Right renal cortex interstitium (tissue), 3 donors: Measurements from ENCODE around the gene CREBL2. TPM values are rescaled to one million over a fixed set of nuclear protein-coding genes. Genes with fewer than 3 reads are reported as not detected.
"Not testable (repeated sequence)": the region's sequence is repeated elsewhere in the genome, so short reads cannot be mapped to it uniquely, and the experiment has no call there.

Source experiments
- DNase-seq, 3 donors: peaks; one replicate each; pipeline ENCODE4 v3.0.0-alpha.2; 2013; ENCODE audit warnings: low read depth in 3 of 3, low spot score in 2 of 3
- polyA plus RNA-seq, 3 donors: library from polyadenylated mRNA; unstranded; fragments of 120-200 nt; gene quantifications; one replicate each; pipeline ENCODE4 v1.2.1, GENCODE V29; 2013; ENCODE audit not compliant: insufficient read length in 3 of 3

Gene CREBL2, protein sequence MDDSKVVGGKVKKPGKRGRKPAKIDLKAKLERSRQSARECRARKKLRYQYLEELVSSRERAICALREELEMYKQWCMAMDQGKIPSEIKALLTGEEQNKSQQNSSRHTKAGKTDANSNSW
- 10 to 100 TPM; 35.9 to 39.1 (median 37.0) TPM for polyA plus RNA-seq

DNA sequence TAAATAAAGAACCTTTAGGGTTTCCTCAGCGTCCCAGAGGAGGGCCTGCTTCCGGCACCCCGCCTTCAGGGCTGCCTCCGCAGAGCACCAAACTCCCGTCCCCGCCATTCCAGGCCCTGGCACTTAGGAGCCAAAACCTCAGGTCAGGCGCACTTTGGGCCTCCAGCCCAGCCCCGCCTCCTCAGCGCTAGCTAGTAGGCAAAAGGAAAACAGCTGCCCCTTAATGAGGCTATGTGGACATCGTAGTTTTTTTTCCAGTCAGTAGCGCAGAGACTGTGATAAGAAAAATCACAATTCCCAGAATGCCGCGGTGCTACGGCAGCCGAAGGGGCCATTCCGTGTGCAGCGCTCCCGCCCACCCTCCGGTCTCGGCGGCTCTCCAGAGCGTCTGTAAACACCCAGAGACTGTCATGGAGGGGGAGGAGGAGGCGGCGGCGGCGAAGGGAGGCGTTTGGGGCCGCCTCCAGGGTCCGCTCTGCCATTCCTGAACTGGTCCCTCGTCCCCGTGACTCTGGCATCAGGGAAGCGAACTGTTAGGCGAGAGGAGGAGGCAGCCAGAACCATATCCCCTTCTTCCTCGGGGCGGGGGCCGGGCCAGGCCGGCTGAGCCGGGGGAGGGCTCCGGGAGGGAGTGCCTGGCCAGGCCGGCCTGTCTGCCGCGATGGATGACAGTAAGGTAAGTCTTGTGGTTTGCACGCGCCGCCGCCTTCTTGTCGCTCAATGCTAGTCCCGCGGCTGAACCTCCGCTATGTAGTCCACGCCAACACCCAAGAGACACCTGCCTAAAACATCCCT, at the start of gene CREBL2:
Gene CREBL2, plus strand, starts transcription at position 365 of the 795 bp plus-strand sequence. Its CDS starts 297 bp downstream, at position 662.
- DNase-seq: peak; percentile 83 to 92 (median 88)

DNA sequence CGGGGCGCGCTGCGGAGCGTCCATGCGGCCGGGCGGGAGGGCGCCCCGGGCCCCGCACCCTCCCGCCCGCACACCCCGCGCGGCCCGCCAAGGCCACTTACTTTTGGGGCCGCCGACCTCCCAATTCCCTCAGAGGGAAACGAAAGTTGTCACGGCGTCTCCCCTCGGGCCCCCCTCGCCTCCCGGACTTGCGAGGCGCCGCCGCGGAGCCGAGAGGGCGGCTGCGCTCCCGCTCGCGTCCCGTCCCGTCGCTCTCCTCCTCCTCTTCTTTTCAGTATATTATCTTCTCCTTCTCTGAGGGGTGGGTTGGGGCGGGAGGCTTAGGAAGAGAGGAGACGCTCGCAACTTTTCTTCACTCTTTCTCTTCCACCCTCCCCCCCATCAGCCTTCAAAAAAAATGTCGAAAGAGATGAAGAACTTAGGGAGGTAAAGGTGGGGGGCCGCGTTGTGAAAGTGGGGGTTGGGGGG, 49.6 kb upstream of the CREBL2 start:
- DNase-seq: peak in 1 of 3 donors; percentile 30

DNA sequence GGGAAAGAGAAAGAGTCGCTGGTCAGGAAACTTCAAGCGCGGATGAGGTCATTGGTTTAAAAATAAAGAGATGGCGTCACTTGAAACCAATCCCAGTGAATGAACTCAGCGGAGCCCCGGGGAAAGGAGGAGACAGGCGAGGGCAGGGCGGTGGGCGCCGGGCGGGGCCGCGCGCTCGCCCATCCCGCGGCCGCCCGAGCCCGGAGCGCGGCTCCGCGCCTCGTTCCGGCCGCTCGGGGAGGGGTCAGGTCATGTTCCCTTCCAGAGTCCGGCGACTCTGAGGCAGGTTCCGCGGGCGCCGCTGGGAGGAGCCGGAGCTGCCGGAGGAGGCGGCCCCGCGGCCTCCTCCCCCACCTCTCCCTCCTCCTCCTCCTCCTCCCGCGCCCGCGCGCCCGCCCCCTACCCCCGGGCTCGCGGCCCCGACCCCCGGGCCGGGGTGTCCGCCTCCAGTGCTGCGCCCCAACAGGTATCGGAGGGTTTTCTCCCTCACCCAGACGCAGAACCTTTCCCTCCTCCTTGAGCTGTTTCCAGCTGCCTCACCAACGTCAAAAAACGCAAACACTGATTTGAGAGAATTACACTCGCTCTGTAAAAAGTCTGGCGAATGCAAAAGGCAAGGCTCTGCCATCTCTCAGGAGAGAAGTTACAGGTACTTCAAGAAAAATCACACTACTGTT, 49.0 kb upstream of the CREBL2 start, which contains the start of gene DUSP16:
Gene DUSP16, minus strand, starts transcription at position 279 of the 677 bp plus-strand sequence. CDS start 41,765 bp downstream, outside the sequence.
- peak; percentile 80 to 95 (median 88) for DNase-seq

DNA sequence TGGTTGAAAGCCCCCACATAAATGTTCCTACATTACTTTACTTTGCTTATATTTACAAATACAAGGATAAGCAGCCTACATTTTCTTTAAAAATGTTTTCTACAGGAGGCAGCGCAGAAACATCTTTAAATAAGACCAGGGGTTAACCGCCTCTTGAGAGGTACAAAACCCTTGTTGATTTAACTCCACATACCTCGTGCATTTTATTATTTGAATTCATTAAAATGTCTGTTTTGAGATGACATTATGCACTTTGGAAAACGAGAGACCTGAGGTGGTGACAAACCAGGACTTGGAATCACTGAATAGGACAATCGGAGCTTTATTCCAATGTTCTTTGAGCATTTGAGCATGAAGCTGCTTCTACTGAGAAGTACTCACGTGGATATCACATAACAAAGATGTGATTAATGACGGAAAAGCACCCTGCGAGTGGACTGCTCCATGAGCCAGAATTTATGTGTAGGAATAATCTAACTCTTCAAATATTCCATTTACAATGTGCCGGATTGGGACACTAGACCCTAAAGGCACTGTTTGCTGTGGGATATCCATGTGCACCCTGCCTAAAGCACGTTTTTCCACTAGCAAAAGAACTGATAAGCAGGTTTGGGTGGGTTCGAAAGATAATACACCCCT, 48.3 kb upstream of the CREBL2 start:
- DNase-seq: peak in 1 of 3 donors; percentile 29

DNA sequence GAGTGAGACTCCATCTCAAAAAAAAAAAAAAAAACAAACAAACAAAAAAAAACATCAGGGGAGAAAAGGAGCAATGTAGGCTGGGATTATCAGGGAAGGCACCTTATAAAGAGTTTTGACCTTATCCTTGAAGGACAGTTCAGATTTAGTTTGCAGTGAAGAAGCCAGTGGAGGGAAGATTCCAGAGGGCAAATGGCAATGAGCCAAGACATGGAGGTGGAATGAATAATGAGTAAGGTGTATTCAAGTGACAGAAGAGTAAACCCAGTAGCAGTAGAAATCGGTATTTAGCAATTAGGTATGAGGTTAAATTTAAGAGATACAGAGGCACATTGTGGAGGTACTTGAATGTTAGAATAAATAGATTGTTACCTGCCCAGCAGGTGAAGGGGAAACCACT, 46.8 kb upstream of the CREBL2 start:
- DNase-seq: no peak

DNA sequence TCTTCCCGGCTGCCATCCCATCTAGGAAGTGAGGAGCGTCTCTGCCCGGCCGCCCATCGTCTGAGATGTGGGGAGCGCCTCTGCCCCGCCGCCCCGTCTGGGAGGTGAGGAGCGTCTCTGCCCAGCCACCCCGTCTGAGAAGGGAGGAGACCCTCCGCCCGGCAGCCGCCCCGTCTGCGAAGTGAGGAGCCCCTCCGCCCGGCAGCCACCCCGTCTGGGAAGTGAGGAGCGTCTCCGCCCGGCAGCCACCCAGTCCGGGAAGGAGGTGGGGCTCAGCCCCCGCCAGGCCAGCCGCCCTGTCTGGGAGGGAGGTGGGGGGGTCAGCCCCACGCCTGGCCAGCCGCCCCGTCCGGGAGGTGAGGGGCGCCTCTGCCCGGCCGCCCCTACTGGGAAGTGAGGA, 45.7 kb upstream of the CREBL2 start:
- DNase-seq: not testable (repeated sequence)

DNA sequence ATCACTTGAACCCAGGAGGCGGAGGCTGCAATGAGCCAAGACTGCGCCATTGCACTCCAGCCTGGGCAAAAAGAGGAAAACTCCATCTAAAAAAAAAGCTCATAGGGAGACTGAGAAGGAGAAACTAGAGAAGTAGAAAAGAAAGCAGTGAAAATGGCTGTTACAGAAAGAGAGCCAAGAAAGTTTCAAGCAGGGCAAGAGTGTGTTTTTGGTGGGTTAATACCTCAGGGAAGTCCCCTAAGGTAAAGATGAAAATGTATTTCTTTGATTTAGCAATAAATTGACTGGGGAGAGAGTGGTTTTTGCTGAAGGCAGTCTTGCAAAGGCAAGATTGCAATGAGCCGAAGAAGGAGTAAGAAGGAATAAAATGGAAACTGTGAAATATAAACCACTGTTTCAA, 39.0 kb upstream of the CREBL2 start:
- DNase-seq: no peak

DNA sequence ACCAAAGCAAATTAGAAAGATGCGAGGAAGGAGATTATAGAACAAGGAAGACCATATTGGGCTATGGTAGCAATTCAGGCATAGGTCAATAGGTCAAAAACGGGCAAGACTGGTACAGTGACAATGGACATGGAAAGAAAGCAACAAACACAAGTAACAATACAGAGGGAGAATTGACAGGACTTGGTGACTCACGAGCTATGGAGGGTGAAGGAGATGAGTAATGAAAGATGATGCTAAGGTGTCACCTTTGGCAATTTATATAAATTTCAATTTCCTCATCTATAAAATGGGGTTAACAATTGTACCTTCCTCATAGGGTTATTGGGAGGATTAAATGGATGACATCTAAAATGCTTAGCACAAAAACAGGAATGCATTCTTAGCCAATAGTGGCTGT, 33.9 kb upstream of the CREBL2 start:
- no peak for DNase-seq

DNA sequence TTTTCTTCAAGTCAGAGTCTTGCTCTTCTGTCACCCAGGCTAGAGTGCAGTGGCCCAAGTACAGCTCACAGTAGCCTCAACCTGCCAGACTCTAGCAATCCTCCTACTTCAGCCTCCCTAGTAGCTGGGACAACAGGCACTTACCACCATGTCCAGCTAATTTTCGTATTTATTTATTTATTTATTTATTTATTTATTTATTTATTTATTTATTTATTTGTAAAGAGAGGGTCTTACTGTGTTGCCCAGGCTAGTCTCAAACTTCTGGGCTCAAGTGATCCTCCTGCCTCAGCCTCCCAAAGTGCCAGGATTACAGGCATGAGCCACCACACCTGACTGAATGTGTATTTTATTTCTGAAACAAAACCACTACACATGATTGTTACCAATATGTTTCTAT, 31.0 kb upstream of the CREBL2 start:
- DNase-seq: not testable (repeated sequence)

DNA sequence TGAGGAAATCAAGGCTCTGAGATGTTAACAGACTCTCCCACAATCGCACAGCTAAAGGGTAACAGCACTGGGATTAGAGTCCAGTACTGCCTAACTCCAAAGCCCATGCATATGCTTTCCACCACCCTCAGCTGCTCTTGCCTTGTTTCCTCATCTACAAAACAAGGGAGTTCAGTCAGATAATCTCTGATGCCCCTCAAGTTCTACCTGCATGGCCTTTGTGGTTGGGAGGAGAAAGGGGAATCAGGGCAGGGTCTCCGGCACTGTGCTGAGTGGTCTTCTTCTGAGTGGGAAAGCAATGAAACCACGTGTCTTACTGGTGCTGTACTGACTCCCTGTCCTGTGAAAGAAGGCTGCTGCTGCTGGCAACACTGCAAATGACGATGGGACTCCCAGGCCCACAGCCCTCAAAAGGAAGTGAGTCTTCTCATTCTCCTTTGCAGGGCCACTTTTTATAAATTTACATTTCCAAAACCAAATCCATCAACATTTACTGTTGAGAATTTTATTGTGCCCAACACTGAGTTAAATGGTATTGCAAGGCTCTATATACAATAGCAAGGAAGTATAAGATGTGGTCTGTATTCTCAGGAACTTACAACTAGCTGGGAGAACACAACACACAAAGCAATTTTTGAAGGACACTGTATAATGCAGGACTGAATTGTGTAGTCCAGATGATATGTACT, 29.3 kb upstream of the CREBL2 start:
- DNase-seq: no peak

DNA sequence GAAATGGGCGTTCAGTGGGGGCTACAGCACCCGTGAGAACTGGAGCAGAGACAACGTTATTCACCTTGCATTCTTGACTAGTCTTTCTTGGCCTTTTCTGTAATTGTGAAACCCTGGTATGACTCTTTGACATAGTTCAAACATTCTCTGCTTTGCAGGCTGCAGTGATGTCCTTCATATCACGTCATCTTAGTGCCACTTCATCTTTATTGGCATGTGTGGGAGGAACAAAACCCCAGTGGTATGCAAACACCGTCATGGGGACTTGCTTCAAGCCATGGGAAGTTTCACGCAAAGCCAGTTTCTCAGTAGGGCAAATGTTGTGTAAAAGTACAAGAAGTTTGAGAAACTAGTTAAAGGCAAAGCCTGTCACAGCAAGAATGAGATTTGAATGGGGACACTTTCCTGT, 28.8 kb upstream of the CREBL2 start:
- no peak for DNase-seq

DNA sequence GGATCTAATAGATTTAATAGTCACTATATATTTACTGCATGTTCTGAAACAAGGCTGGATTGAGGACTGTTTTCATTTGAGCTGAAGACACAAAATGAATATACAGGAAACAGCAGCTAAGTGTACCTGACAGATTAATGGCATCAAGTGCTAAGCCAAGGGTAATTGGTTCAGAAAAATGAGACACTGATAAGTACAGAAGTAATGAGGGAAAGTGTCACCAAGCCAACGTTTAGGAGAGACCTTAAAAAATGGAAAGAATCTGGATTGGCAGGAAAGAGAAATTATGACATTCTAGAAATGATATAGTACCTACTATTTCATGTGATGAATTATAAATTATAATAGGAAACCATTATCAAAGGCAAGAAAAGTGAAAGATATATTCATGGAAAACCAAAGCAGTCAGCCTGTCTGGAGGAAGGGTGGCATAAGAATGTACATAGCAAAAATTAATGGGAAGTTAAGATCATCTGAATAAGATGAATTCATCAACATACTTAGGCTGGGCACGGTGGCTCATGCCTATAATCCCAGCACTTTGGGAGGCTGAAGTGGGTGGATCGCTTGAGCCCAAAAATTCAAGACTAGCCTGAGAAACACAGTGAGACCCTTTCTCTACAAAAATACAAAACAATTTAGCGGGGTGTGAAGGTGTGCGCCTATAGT, 28.0 kb upstream of the CREBL2 start:
- no peak for DNase-seq

DNA sequence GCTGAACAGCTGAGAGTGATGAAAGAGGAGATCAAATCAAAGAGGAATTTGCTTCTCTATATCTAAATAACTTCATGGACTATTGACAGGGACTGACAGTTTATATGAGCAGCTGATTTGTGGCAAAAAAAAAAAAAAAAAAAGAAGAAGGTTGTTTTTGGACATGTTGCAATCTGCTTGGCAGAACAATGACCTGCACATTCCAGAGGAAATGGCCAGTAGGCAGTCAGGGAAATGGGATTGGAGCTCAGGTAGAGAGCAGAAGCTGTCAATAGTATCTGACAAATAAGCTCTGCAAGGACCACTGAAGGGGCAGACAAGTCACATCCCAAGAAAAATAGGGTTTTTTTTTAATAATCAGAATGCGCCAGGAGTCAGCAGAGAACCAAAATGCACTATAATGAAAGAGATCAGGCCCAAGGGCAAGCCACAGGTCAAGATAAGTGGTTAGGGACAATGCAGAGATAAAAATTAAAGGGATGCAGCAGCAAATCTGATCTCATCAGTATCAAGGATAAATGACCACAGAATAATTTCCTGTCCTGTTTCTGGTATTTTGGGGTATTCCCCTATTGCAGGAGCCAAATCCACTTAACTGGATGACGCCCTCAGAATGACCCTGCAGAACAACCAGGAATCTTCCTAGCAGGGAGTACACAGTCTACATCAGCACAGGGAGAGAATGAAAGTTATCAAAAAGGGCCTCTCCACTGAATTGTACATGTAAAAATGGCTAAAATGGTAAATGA, 26.4 kb upstream of the CREBL2 start:
- DNase-seq: no peak

DNA sequence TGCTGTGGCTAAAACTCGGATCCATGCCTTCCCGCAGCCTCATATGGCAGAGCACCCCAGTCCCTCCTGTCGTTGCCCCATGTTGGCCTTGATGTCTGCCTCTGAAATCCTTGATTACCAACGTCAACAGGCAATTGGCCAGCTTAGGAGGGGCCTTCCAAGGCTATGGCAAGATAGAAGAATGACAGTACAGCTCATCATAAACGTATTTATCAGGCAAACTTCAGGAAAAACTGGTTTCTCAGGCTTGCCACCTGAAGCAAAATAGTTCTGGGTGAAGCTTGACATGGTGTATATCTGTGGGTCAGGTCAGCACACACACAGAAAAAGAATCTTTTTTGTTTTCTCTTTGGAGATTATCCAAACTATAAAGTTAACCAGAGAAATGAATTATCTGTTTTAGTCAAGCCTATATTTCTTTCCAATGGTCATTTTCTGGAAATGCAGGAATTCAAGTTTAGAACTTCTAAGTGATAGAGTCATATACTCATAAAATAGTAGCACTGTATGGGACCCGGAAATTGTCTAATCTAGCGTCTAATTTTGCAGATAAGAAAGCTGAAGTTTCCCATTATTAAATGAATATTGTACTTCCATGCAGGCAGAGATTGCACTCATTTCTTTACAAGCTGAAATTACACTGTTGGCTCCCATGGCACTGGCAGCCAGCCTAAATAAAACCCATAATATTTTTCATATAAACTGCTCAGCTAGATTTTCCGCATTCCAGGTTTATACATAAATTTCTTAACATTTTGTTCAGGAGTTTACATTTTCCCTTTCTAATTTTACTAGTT, 24.6 kb upstream of the CREBL2 start:
- DNase-seq: no peak

DNA sequence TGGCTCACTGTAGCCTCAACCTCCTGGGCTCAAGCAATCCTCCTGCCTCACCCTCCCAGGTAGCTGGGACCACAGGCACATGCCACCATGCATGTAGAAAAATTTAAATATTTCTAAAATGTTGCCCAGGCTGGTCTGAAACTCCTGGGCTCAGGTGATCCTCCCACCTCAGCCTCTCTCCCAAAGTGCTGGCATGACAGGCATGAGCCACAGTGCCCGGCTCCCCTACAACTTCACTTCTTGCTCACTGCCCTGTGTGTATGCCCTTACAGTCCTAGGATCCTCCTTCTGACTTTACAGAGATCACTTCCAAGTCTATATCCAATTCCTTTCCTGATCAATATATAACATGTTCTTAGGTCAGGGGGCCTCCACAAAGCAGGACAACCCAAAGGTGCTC, 23.8 kb upstream of the CREBL2 start:
- DNase-seq: no peak

DNA sequence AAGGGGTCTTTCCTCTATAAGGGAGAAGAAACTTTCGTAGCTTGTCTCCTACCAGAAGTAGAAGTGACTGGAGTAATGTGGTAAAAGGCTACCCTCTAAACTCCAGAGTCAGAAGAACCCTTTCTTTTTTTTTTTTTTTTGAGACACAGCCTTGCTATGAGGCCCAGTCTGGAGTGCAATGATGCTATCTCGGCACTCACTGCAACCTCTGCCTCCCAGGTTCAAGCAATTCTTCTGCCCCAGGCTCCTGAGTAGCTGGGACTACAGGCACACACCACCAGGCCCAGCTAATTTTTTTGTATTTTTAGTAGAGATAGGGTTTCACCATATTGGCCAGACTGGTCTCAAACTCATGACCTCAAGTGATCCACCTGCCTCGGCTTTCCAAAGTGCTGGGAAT, 23.2 kb upstream of the CREBL2 start:
- not testable (repeated sequence) for DNase-seq

DNA sequence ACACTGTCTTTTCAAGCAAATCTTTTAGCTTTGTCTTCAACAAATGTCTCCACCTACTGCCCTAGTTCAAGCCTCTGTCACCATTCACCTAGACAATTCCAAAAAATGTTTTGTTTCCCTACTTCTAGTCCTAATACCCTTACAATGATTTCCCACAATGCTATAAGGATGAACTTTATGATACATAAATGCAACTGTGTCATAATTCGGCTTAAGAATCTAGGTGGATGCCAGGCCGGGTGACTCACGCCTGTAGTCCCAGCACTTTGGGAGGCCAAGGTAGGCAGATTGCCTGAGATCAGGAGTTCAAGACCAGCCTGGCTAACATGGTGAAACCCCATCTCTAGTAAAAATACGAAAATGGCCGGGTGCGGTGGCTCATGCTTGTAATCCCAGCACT, 20.7 kb upstream of the CREBL2 start:
- no peak for DNase-seq

DNA sequence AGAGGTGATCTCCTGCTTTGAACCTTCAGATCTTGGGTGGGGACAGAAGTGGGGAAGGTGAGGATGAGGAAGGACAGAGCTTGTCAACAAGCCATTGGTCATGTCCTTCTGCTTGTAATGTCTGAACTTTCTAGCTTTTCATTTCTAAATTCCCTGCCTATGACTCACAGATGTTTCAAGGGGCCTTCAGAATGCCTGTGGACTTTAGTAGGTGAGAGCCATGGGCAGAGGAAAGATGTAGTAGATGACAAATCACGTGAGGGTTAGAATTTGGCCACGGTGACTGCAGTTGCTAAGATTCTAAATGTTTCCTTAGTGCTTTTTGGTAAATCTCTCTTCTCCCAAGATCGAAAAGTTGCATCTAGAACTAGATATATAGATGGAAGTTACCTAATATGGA, 18.7 kb upstream of the CREBL2 start:
- DNase-seq: no peak
